Measurements from ENCODE around the gene CPPED1. TPM values are rescaled to one million over a fixed set of nuclear protein-coding genes. Genes with fewer than 3 reads are reported as not detected.

The CPPED1 gene
- total RNA-seq, 4 donors from 2014 or later: 4.1 to 17.3 (median 12.7) TPM

DNA sequence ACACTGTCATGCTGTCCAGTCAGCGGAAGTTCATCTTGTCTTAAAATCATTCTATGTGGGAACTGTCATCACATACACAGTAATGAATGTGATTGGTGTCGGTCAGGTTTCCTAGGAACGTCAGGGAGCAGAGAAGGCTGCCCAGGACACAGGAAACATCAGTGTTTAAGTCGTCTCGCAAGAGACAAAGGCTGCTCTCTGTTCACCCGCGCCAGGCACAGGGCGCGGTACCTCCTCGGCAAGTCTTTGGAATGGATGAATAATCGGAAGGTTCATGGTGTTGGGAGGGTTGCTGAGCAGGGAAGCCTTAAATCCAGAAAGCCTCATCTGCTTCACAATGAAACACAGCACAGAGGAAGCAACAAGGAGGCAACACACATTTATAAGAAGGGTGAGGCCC is 148.2 kb downstream of the CPPED1 start:
- in situ Hi-C loops (cut with MboI; ENCODE audit: low pct_ligation_motif_present in 1 of 4, low pct_unique_long_range_greater_than_20kb in 1 of 4, low sequenced_read_pairs in 3 of 4): no loop called here
- 84% methylated on average over 11 of the region's 11 CpGs for WGBS, 2 donors (ENCODE audit: low coverage in 1 of 2)

DNA sequence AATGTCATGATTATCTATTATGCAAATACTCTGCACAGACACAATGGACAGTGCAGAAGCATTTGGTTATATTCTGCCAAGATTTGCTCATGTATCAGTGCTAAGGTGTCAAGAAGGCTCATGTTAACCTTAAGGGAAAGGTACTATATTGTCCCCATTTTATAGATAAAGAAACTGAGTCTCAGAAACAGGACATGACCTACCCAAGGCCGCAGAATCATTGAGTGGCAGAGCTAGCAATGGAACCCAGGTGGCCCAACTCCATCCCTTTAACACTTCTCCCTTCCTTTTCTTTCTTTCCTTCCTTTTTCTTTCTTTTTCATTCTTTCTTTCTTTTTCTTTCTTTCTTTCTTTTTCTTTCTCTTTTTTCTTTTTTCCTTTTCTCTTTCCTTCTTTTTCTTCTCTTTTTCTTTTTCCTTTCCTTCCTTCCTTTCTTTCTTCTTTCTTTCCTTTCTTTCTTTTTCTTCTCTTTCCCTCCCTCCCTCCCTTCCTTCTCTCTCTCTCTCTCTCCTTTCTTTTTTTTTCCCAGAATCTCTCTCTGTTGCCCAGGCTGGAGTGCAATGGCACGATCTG is 149.8 kb downstream of the CPPED1 start:
- in situ Hi-C loops (cut with MboI; ENCODE audit: low pct_ligation_motif_present in 1 of 4, low pct_unique_long_range_greater_than_20kb in 1 of 4, low sequenced_read_pairs in 3 of 4) (no loop called here), intact Hi-C loops (cut with DNase I; ENCODE audit: low total_unique reads) (no loop called here)
- Histone ChIP-seq H3K36me3 (no peaks in the 10 kb centered on the region), H3K27ac (no peak overlapping the region), H3K9me3 (no peaks in the 10 kb centered on the region), H3K4me3 (no peak overlapping the region), H3K4me1 (no peaks in the 10 kb centered on the region), H3K27me3 (no peaks in the 10 kb centered on the region)
- DNase-seq: no peak
- no peak for TF ChIP-seq EP300 (IDR thresholded peaks at IDR 0.05; ENCODE audit: low read depth)
- no peak for TF ChIP-seq CTCF (IDR thresholded peaks at IDR 0.05)
- WGBS, 2 donors (ENCODE audit: low coverage in 1 of 2): 70 to 83% methylated on average over 2 of the region's 2 CpGs

More for the DNA sequence above, 148.2 kb downstream of the CPPED1 start:
- intact Hi-C loops (cut with DNase I; ENCODE audit: low total_unique reads): no loop called here
- Histone ChIP-seq H3K4me1 (no peaks in the 10 kb centered on the region), H3K27me3 (no peaks in the 10 kb centered on the region), H3K9me3 (no peaks in the 10 kb centered on the region), H3K36me3 (no peaks in the 10 kb centered on the region), H3K4me3 (no peak overlapping the region), H3K27ac (no peak overlapping the region)
- TF ChIP-seq CTCF (IDR thresholded peaks at IDR 0.05): no peak
- TF ChIP-seq POLR2AphosphoS5 (IDR thresholded peaks at IDR 0.05): no peak
- TF ChIP-seq POLR2A (IDR thresholded peaks at IDR 0.05): no peak
- no peak for TF ChIP-seq EP300 (IDR thresholded peaks at IDR 0.05; ENCODE audit: low read depth)
- DNase-seq: no peak

DNA sequence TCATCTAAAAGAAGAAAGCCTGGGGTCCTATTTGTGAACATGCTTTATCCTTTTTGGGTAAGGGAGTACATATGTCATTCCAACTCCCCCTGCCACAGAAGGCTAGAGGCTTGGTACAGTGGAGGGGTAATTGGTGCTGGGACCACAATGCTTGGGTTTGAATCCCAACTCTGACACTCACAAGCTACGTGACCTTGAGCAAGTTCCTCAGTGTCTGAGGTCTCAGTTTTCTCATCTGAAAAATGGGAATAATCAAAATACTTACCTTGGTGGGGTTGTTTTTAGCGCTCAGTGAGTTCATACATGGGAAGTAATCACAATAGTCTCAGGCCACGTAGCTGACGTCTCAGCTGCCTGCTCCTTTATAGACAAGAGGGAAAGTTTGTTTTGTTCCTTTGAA is 150.8 kb downstream of the CPPED1 start:
- WGBS, 2 donors (ENCODE audit: low coverage in 1 of 2): 79 to 80% methylated on average over 3 to 4 of the region's 4 CpGs
- Histone ChIP-seq H3K36me3 (no peaks in the 10 kb centered on the region), H3K4me1 (no peaks in the 10 kb centered on the region), H3K27me3 (no peaks in the 10 kb centered on the region), H3K4me3 (no peak overlapping the region), H3K9me3 (no peaks in the 10 kb centered on the region), H3K27ac (no peak overlapping the region)
- in situ Hi-C loops (cut with MboI; ENCODE audit: low pct_ligation_motif_present in 1 of 4, low pct_unique_long_range_greater_than_20kb in 1 of 4, low sequenced_read_pairs in 3 of 4): no loop called here
- TF ChIP-seq POLR2AphosphoS5 (IDR thresholded peaks at IDR 0.05): no peak
- no peak for TF ChIP-seq CTCF (IDR thresholded peaks at IDR 0.05)
- no peak for TF ChIP-seq EP300 (IDR thresholded peaks at IDR 0.05; ENCODE audit: low read depth)
- no peak for TF ChIP-seq POLR2A (IDR thresholded peaks at IDR 0.05)
- DNase-seq: no peak
- intact Hi-C loops (cut with DNase I; ENCODE audit: low total_unique reads): no loop called here

DNA sequence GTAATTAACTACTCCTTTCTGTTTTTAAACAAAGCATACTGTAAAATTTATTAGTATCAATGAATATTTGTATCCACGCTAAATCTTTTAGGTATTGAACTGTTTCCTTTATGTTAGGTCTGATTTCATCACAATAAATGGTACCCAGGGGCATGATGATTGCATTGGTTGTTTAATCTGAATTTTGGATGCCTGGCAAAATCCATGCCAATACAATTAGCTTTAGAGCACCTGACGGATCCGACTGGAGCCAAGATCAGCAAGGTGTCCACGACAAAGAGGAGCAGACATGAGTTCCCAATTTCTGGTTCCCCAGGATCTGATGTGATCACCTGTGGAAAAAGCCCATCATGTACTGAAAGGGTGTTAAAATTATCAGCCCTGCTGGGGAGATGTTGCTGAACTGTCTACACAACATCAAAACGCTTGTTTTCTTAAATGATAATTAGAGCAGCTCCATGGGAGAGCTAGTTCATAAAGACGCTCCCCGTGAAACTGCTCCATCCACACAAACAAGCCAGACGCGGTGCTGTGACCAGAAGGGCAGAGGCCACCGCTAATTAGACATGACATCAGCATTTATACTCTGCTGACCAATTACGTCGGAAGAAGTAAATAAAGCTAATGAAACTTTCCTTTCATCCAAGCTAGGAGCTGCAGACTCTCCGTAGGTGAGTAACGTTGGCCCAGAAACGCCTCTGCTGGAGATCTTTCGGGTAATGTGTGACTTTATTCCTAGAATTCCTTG is 151.7 kb downstream of the CPPED1 start:
- TF ChIP-seq POLR2A (IDR thresholded peaks at IDR 0.05): no peak
- TF ChIP-seq CTCF (IDR thresholded peaks at IDR 0.05): no peak
- no peak for TF ChIP-seq EP300 (IDR thresholded peaks at IDR 0.05; ENCODE audit: low read depth)
- TF ChIP-seq POLR2AphosphoS5 (IDR thresholded peaks at IDR 0.05): no peak
- intact Hi-C loops (cut with DNase I; ENCODE audit: low total_unique reads) (no loop called here), in situ Hi-C loops (cut with MboI; ENCODE audit: low pct_ligation_motif_present in 1 of 4, low pct_unique_long_range_greater_than_20kb in 1 of 4, low sequenced_read_pairs in 3 of 4) (no loop called here)
- no peaks in the 10 kb centered on the region for H3K36me3 ChIP-seq
- 47 to 49% methylated on average over 16 of the region's 16 CpGs for WGBS, 2 donors (ENCODE audit: low coverage in 1 of 2)
- no peak overlapping the region for H3K4me3 ChIP-seq
- H3K4me1 ChIP-seq: no peaks in the 10 kb centered on the region
- no peaks in the 10 kb centered on the region for H3K9me3 ChIP-seq
- H3K27ac ChIP-seq: no peak overlapping the region
- H3K27me3 ChIP-seq: no peaks in the 10 kb centered on the region
- DNase-seq: no peak

Data from transverse colon (tissue), 4 donors.